Bronchial epithelial cell (primary cell): ENCODE data around the gene GLRA2. TPM values are rescaled to one million over a fixed set of nuclear protein-coding genes. Genes with fewer than 3 reads are reported as not detected.

Experiments
- DNase-seq: peaks from one replicate; pipeline ENCODE4 v3.0.0-alpha.2; 2010; ENCODE audit warnings: low read depth
- FAIRE-seq: peaks from 2 replicates; lab custom pipeline; 2011; peaks lifted over from hg19 to GRCh38; lab: Jason Lieb, UNC
- H3K27me3 ChIP-seq: 2 replicates; pipeline ENCODE4 v1.5.1; 2011; ENCODE audit warnings: low read length; ENCODE audit not compliant: control insufficient read depth, insufficient read depth
- H3K36me3 ChIP-seq: 2 replicates; pipeline ENCODE4 v1.5.1; 2011; ENCODE audit warnings: low read length; ENCODE audit not compliant: control insufficient read depth, insufficient read depth
- H3K4me3 ChIP-seq: 2 replicates; pipeline ENCODE4 v1.5.1; 2011; ENCODE audit warnings: mild to moderate bottlenecking, low read depth, low read length, control low read depth
- total RNA-seq: library from RNA; depleted of rRNA; stranded (reverse); fragments of >200 nt; gene quantifications from 2 replicates; pipeline ENCODE4 v1.2.1, GENCODE V29; 2014
- TF ChIP-seq, protein P1 (sequence below): IDR thresholded peaks from 2 replicates; pipeline ENCODE4 v1.5.1; 2011; ENCODE audit warnings: mild to moderate bottlenecking, moderate library complexity, low read length, control low read depth, inconsistent platforms; ENCODE audit not compliant: insufficient read depth, severe bottlenecking

Gene GLRA2
- total RNA-seq, 1 donor from 2014 or later = not detected

DNA sequence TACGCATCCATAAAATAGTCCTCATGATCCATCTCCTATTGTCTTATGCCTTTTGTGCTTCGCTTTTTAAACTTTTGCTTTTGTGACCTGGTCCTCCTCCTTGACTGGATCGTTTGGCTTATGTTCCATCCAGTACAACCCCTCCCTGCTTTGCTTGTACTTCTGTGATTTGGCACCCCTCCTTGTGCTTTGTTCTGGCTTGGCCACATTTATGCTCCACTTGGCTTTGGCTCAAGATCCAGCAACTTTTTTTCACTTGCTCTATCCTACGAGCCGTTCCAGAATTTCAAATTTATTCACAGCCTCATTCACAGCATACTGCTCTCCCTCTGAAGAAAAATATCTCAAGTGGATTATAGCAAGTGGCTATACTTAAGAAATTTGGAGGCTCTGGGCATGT lies 28.0 kb upstream of the GLRA2 start:
- TF ChIP-seq, protein P1, sequence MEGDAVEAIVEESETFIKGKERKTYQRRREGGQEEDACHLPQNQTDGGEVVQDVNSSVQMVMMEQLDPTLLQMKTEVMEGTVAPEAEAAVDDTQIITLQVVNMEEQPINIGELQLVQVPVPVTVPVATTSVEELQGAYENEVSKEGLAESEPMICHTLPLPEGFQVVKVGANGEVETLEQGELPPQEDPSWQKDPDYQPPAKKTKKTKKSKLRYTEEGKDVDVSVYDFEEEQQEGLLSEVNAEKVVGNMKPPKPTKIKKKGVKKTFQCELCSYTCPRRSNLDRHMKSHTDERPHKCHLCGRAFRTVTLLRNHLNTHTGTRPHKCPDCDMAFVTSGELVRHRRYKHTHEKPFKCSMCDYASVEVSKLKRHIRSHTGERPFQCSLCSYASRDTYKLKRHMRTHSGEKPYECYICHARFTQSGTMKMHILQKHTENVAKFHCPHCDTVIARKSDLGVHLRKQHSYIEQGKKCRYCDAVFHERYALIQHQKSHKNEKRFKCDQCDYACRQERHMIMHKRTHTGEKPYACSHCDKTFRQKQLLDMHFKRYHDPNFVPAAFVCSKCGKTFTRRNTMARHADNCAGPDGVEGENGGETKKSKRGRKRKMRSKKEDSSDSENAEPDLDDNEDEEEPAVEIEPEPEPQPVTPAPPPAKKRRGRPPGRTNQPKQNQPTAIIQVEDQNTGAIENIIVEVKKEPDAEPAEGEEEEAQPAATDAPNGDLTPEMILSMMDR = no peak
- FAIRE-seq (no peak), DNase-seq (no peak)
- no peaks in the 10 kb centered on the region for H3K36me3 ChIP-seq
- H3K27me3 ChIP-seq = no peaks in the 10 kb centered on the region
- no peak overlapping the region for H3K4me3 ChIP-seq

GRCh38 chrX:14504960-14505538 lies 24.3 kb upstream of the GLRA2 start:
- peak; percentile 83 for DNase-seq
- FAIRE-seq = no peak
- H3K27me3 ChIP-seq = no peaks in the 10 kb centered on the region
- H3K36me3 ChIP-seq = no peaks in the 10 kb centered on the region
- TF ChIP-seq, protein P1 = no peak
- no peak overlapping the region for H3K4me3 ChIP-seq

DNA sequence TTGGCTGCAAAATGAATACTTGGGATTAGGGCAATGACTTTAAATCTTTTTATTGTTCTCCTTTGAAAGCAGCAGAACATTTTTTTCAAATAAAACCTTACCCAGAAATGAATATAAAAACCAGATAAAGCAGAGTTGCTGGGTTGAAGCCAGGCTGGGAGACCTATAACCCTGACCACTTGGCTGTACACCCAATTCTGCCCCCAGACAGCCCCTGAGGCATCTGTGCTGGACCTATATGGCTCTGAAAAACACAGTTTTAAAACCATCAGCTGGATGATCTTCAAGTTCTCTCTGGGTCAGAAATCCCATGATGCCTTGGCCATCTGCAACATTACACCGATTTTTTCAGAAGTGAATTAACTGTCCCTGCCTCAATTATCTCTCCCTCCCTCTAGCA lies 23.7 kb upstream of the GLRA2 start:
- Histone ChIP-seq H3K36me3 (no peaks in the 10 kb centered on the region), H3K4me3 (no peak overlapping the region), H3K27me3 (no peaks in the 10 kb centered on the region)
- DNase-seq = no peak
- no peak for FAIRE-seq
- TF ChIP-seq, protein P1 = no peak

GRCh38 chrX:14506866-14507265 lies 22.5 kb upstream of the GLRA2 start:
- H3K27me3 ChIP-seq = no peaks in the 10 kb centered on the region
- peak; percentile 56 for DNase-seq
- no peak overlapping the region for H3K4me3 ChIP-seq
- H3K36me3 ChIP-seq = no peaks in the 10 kb centered on the region
- FAIRE-seq = no peak
- TF ChIP-seq, protein P1 = no peak

GRCh38 chrX:14508025-14508690 lies 21.2 kb upstream of the GLRA2 start:
- Histone ChIP-seq H3K27me3 (no peaks in the 10 kb centered on the region), H3K4me3 (no peak overlapping the region), H3K36me3 (no peaks in the 10 kb centered on the region)
- TF ChIP-seq, protein P1 = no peak
- FAIRE-seq (no peak), DNase-seq (peak; percentile 56)
